Hepatocyte (in vitro differentiated cells): Measurements from ENCODE around the gene ADAP1.

ENCODE experiments used
- CTCF ChIP-seq: fragments of 200-600 bp; sonication (generic); IDR thresholded peaks from 2 replicates; pipeline ENCODE4 v1.5.1; 2016; ENCODE audit warnings: antibody characterized with exemption, mild to moderate bottlenecking; ENCODE audit not compliant: poor library complexity
- EZH2 ChIP-seq: fragments of 200-600 bp; sonication (generic); IDR thresholded peaks from 2 replicates; pipeline ENCODE4 v1.6.1; 2016; ENCODE audit warnings: antibody characterized with exemption, mild to moderate bottlenecking, borderline replicate concordance
- EZH2phosphoT487 ChIP-seq: fragments of 200-600 bp; sonication (generic); IDR thresholded peaks from one replicate; pipeline ENCODE4 v1.6.1; 2018; ENCODE audit warnings: antibody characterized with exemption, mild to moderate bottlenecking, low read depth, moderate library complexity; ENCODE audit not compliant: unreplicated experiment, severe bottlenecking

- TF ChIP-seq CTCF (no peak), EZH2 (no peak), EZH2phosphoT487 (no peak)
Measured at GRCh38 chr7:879706-880105, 74.8 kb downstream of the ADAP1 start.
